CD1c-positive myeloid dendritic cell (primary cell): ENCODE results near the gene MLPH.

Experiments
- DNase-seq: peaks from one replicate; pipeline ENCODE4 v3.0.0-alpha.2; 2016; ENCODE audit errors: extremely low spot score

The MLPH gene

GRCh38 chr2:237480556-237480955, 6.5 kb upstream of the MLPH start:
- DNase-seq = no peak

- no peak for DNase-seq
Observed at GRCh38 chr2:237480988-237481525, 6.0 kb upstream of the MLPH start.

- peak; percentile 49 for DNase-seq
Observed at GRCh38 chr2:237482485-237482884, 4.6 kb upstream of the MLPH start.

- peak; percentile 79 for DNase-seq
Observed at GRCh38 chr2:237483018-237483731, 3.9 kb upstream of the MLPH start.

- DNase-seq = no peak
Observed at GRCh38 chr2:237485304-237485703, 1.7 kb upstream of the MLPH start.

- DNase-seq = no peak
Observed at GRCh38 chr2:237485844-237486243, 1.2 kb upstream of the MLPH start.

- no peak for DNase-seq
Observed at GRCh38 chr2:237486334-237486818, 675 bp upstream of the MLPH start.

GRCh38 chr2:237487496-237487895, 445 bp downstream of the MLPH start:
- no peak for DNase-seq

GRCh38 chr2:237488295-237488694, 1.2 kb downstream of the MLPH start:
- no peak for DNase-seq

GRCh38 chr2:237488901-237489860, 2.1 kb downstream of the MLPH start:
- no peak for DNase-seq

GRCh38 chr2:237490009-237490711, 3.1 kb downstream of the MLPH start:
- no peak for DNase-seq

GRCh38 chr2:237490795-237491194, 3.7 kb downstream of the MLPH start:
- no peak for DNase-seq

- no peak for DNase-seq
Observed at GRCh38 chr2:237491515-237492118, 4.6 kb downstream of the MLPH start.

GRCh38 chr2:237492137-237492890, 5.3 kb downstream of the MLPH start:
- DNase-seq = no peak

GRCh38 chr2:237494066-237494465, 7.0 kb downstream of the MLPH start:
- no peak for DNase-seq

- no peak for DNase-seq
Observed at GRCh38 chr2:237495521-237496117, 8.6 kb downstream of the MLPH start.

GRCh38 chr2:237496428-237496827, 9.4 kb downstream of the MLPH start:
- DNase-seq = no peak

- DNase-seq = no peak
Observed at GRCh38 chr2:237497009-237497837, 10.2 kb downstream of the MLPH start.

GRCh38 chr2:237497838-237498186, 10.8 kb downstream of the MLPH start:
- peak; percentile 43 for DNase-seq
